Naive thymus-derived CD8-positive, alpha-beta T cell (primary cell): Measurements from ENCODE around the gene ELOA. TPM values are rescaled to one million over a fixed set of nuclear protein-coding genes. Genes with fewer than 3 reads are reported as not detected.

ENCODE experiments used
- ATAC-seq, 2 donors: fragments of 150-1000 bp; cut with Tn5 transposase in 1 of 2; sonication (Bioruptor Pico), chemical (Tn5 transposase) in 1 of 2; 1 replicate in 1 of 2; 2 replicates in 1 of 2; pipeline ENCODE4 v1.10.0; 2021; ENCODE audit warnings: mild to moderate bottlenecking in 2 of 2, moderate library complexity in 2 of 2
- POLR2A ChIA-PET: fragments of 350-600 bp; sonication (Branson Sonifier 250); formaldehyde crosslinking; loops from one replicate; lab custom pipeline; 2021; ENCODE audit warnings: antibody characterized with exemption; lab: Charles Lee
- DNase-seq, 10 donors: peaks; one replicate each; pipeline versions ENCODE4 v3.0.0 to v3.0.0-alpha.2; 2020 to 2022
- H3K27ac Mint-ChIP-seq, 10 donors: one replicate each; pipeline ENCODE4 v1.8.0; 2020 to 2022; ENCODE audit warnings: mild to moderate bottlenecking in 10 of 10, mixed read lengths in 10 of 10, moderate library complexity in 4 of 10, inconsistent platforms in 1 of 10
- H3K27me3 Mint-ChIP-seq, 5 donors: one replicate each; pipeline ENCODE4 v1.8.0; 2021 to 2022; ENCODE audit warnings: mixed read lengths in 5 of 5
- H3K36me3 Mint-ChIP-seq, 3 donors: one replicate each; pipeline ENCODE4 v1.8.0; 2020 to 2022; ENCODE audit warnings: mixed read lengths in 3 of 3, mild to moderate bottlenecking in 2 of 3, inconsistent platforms in 1 of 3
- H3K4me1 Mint-ChIP-seq, 4 donors: one replicate each; pipeline ENCODE4 v1.8.0; 2021 to 2022; ENCODE audit warnings: mixed read lengths in 4 of 4
- H3K4me3 Mint-ChIP-seq, 10 donors: one replicate each; pipeline ENCODE4 v1.8.0; 2020 to 2022; ENCODE audit warnings: mild to moderate bottlenecking in 10 of 10, mixed read lengths in 10 of 10, moderate library complexity in 6 of 10, inconsistent platforms in 1 of 10
- H3K9me3 Mint-ChIP-seq, 9 donors: one replicate each; pipeline ENCODE4 v1.8.0; 2020 to 2022; ENCODE audit warnings: mixed read lengths in 9 of 9, mild to moderate bottlenecking in 3 of 9, inconsistent platforms in 1 of 9, moderate library complexity in 1 of 9
- polyA plus RNA-seq, 3 donors: library from polyadenylated mRNA; unstranded; fragments of 300-500 nt; fragmentation: Illumina TruSeq; gene quantifications; one replicate each; pipeline ENCODE4 v1.2.3, GENCODE V29; 2021
- total RNA-seq, 8 experiments: library from RNA in 2 of 8; stranded (reverse) in 2 of 8; gene quantifications; one replicate each; pipeline ENCODE4 v1.2.3 and lab custom pipeline; 2021 to 2026

The ELOA gene
- total RNA-seq (10 to 100 TPM; 27.0 to 27.6 TPM), polyA plus RNA-seq (10 to 100 TPM; 17.0 to 26.4 (median 19.1) TPM), total RNA-seq (lab: John Stamatoyannopoulos, UW) (47.4 to 127 (median 67.1) reads per million in 6 experiments)

GRCh38 chr1:23743287-23744152 is at the start of gene ELOA:
TSS of gene ELOA (plus strand) at chr1:23743471. CDS start at chr1:23743504, 33 bp downstream.
- no peaks in the 10 kb centered on the region for H3K27me3 Mint-ChIP-seq
- DNase-seq (peak; percentile 63 to 83 (median 74)), ATAC-seq (peak; percentile 94)
- peaks cover 24 to 53% (median 49%) of the 10 kb centered on the region in 4 donors for H3K4me1 Mint-ChIP-seq
- H3K36me3 Mint-ChIP-seq: peaks cover 0 to 21% (median 0%) of the 10 kb centered on the region in 3 donors
- POLR2A ChIA-PET: interaction anchor here (0.6 to 2.1 kb wide), 16 partner anchors 10 to 684 kb away, joined by 3 to 20 read pairs (median 4); partner anchors contain the start of genes GALE, HMGCL, HNRNPR and PITHD1
- H3K9me3 Mint-ChIP-seq: no peaks in the 10 kb centered on the region
- H3K4me3 Mint-ChIP-seq: peak within 1 kb of the TSS; percentile 87 to 94 (median 91)
- H3K27ac Mint-ChIP-seq: peak within 1 kb of the TSS; percentile 89 to 96 (median 94)

GRCh38 chr1:23693599-23693998 is 49.7 kb upstream of the ELOA start:
- POLR2A ChIA-PET: no interaction called here
- H3K27ac Mint-ChIP-seq: peak overlapping the region; percentile 81 to 97 (median 95)
- H3K9me3 Mint-ChIP-seq: peaks cover 0 to 2% (median 0%) of the 10 kb centered on the region in 9 donors
- no peak for DNase-seq
- ATAC-seq: no peak
- no peaks in the 10 kb centered on the region for H3K27me3 Mint-ChIP-seq
- H3K4me1 Mint-ChIP-seq: peaks cover 33 to 65% (median 60%) of the 10 kb centered on the region in 4 donors
- H3K36me3 Mint-ChIP-seq: peaks cover 5 to 64% (median 15%) of the 10 kb centered on the region in 3 donors
- peak overlapping the region in 9 of 10 donors; percentile 90 to 98 (median 94) for H3K4me3 Mint-ChIP-seq

- ATAC-seq: no peak
- Mint-ChIP-seq H3K9me3 (no peaks in the 10 kb centered on the region), H3K4me3 (peak overlapping the region in 9 of 10 donors; percentile 5 to 93 (median 48)), H3K27me3 (no peaks in the 10 kb centered on the region), H3K4me1 (peaks cover 33 to 70% (median 63%) of the 10 kb centered on the region in 4 donors), H3K27ac (peak overlapping the region in 7 of 10 donors; percentile 11 to 91 (median 50)), H3K36me3 (peaks cover 5 to 71% (median 15%) of the 10 kb centered on the region in 3 donors)
- no peak for DNase-seq
- POLR2A ChIA-PET: no interaction called here
These were observed 48.9 kb upstream of the ELOA start for GRCh38 chr1:23694371-23694770.

- Mint-ChIP-seq H3K4me1 (peaks cover 39 to 73% (median 65%) of the 10 kb centered on the region in 4 donors), H3K36me3 (peaks cover 5 to 84% (median 22%) of the 10 kb centered on the region in 3 donors), H3K9me3 (no peaks in the 10 kb centered on the region), H3K27me3 (no peaks in the 10 kb centered on the region), H3K4me3 (peak overlapping the region in 3 of 10 donors; percentile 23 to 59 (median 44)), H3K27ac (peak overlapping the region in 6 of 10 donors; percentile 1 to 57 (median 40))
- POLR2A ChIA-PET: interaction anchor here (0.8 kb wide), 1 partner anchor 26 kb away, joined by 3 read pairs; no protein-coding TSS in a partner anchor
- ATAC-seq (no peak), DNase-seq (no peak)
These were observed 47.6 kb upstream of the ELOA start for GRCh38 chr1:23695667-23696066.

- H3K36me3 Mint-ChIP-seq: peaks cover 5 to 92% (median 22%) of the 10 kb centered on the region in 3 donors
- no peaks in the 10 kb centered on the region for H3K27me3 Mint-ChIP-seq
- no peak for ATAC-seq
- H3K9me3 Mint-ChIP-seq: no peaks in the 10 kb centered on the region
- peak overlapping the region in 5 of 10 donors; percentile 22 to 41 (median 32) for H3K27ac Mint-ChIP-seq
- POLR2A ChIA-PET: no interaction called here
- H3K4me3 Mint-ChIP-seq: peak overlapping the region in 3 of 10 donors; percentile 0 to 56 (median 36)
- no peak for DNase-seq
- peaks cover 39 to 76% (median 66%) of the 10 kb centered on the region in 4 donors for H3K4me1 Mint-ChIP-seq
These were observed 46.8 kb upstream of the ELOA start for GRCh38 chr1:23696335-23696989.

- Mint-ChIP-seq H3K9me3 (no peaks in the 10 kb centered on the region), H3K27me3 (no peaks in the 10 kb centered on the region), H3K4me1 (peaks cover 26 to 63% (median 53%) of the 10 kb centered on the region in 4 donors), H3K36me3 (peaks cover 5 to 95% (median 16%) of the 10 kb centered on the region in 3 donors), H3K27ac (peak overlapping the region in 1 of 10 donors; percentile 22), H3K4me3 (peak overlapping the region in 1 of 10 donors; percentile 26)
- DNase-seq (no peak), ATAC-seq (no peak)
- POLR2A ChIA-PET: no interaction called here
These were observed 44.8 kb upstream of the ELOA start for GRCh38 chr1:23698466-23698865.

GRCh38 chr1:23699280-23700179 is 43.7 kb upstream of the ELOA start:
- POLR2A ChIA-PET: interaction anchor here (0.6 to 1.6 kb wide), 2 partner anchors 8 to 47 kb away, joined by 3 read pairs; partner anchors contain the start of gene RPL11
- Mint-ChIP-seq H3K27ac (no peak overlapping the region), H3K27me3 (no peaks in the 10 kb centered on the region), H3K36me3 (peaks cover under 1 to 87% (median 16%) of the 10 kb centered on the region in 3 donors), H3K4me3 (no peak overlapping the region), H3K9me3 (no peaks in the 10 kb centered on the region), H3K4me1 (peaks cover 19 to 53% (median 42%) of the 10 kb centered on the region in 4 donors)
- DNase-seq: no peak
- ATAC-seq: no peak

GRCh38 chr1:23701310-23701709 is 42.0 kb upstream of the ELOA start:
- peaks cover 0 to 74% (median 16%) of the 10 kb centered on the region in 3 donors for H3K36me3 Mint-ChIP-seq
- H3K27ac Mint-ChIP-seq: peak overlapping the region in 2 of 10 donors; percentile 22 to 53
- no peaks in the 10 kb centered on the region for H3K27me3 Mint-ChIP-seq
- no peak for DNase-seq
- ATAC-seq: no peak
- H3K9me3 Mint-ChIP-seq: no peaks in the 10 kb centered on the region
- POLR2A ChIA-PET: no interaction called here
- peaks cover 9 to 37% (median 24%) of the 10 kb centered on the region in 4 donors for H3K4me1 Mint-ChIP-seq
- no peak overlapping the region for H3K4me3 Mint-ChIP-seq

GRCh38 chr1:23701996-23702395 is 41.3 kb upstream of the ELOA start:
- POLR2A ChIA-PET: no interaction called here
- Mint-ChIP-seq H3K9me3 (no peaks in the 10 kb centered on the region), H3K27me3 (no peaks in the 10 kb centered on the region), H3K27ac (peak overlapping the region in 1 of 10 donors; percentile 22), H3K36me3 (peaks cover 0 to 67% (median 12%) of the 10 kb centered on the region in 3 donors), H3K4me3 (no peak overlapping the region), H3K4me1 (peaks cover 6 to 30% (median 17%) of the 10 kb centered on the region in 4 donors)
- DNase-seq (no peak), ATAC-seq (no peak)

- DNase-seq (no peak), ATAC-seq (no peak)
- Mint-ChIP-seq H3K4me1 (peaks cover 0 to 22% (median 15%) of the 10 kb centered on the region in 4 donors), H3K27ac (no peak overlapping the region), H3K9me3 (no peaks in the 10 kb centered on the region), H3K36me3 (peaks cover 0 to 52% (median 2%) of the 10 kb centered on the region in 3 donors), H3K4me3 (no peak overlapping the region), H3K27me3 (no peaks in the 10 kb centered on the region)
- POLR2A ChIA-PET: no interaction called here
These were observed 38.3 kb upstream of the ELOA start for GRCh38 chr1:23704834-23705495.

GRCh38 chr1:23709229-23709628 is 34.0 kb upstream of the ELOA start:
- ATAC-seq (no peak), DNase-seq (no peak)
- no peaks in the 10 kb centered on the region for H3K9me3 Mint-ChIP-seq
- POLR2A ChIA-PET: interaction anchor here (0.8 kb wide), 1 partner anchor 605 kb away, joined by 5 read pairs; no protein-coding TSS in a partner anchor
- H3K4me3 Mint-ChIP-seq: no peak overlapping the region
- H3K36me3 Mint-ChIP-seq: peaks cover 0 to 24% (median 0%) of the 10 kb centered on the region in 3 donors
- peaks cover 0 to 18% (median 12%) of the 10 kb centered on the region in 4 donors for H3K4me1 Mint-ChIP-seq
- H3K27me3 Mint-ChIP-seq: no peaks in the 10 kb centered on the region
- H3K27ac Mint-ChIP-seq: peak overlapping the region in 3 of 10 donors; percentile 6 to 78 (median 38)
